GM18520 (cell line): ENCODE measurements around the gene ADAMTS18.

Experiments used
- ATAC-seq: cut with Tn5 transposase; IDR thresholded peaks from one replicate; pipeline ENCODE4 v1.9.1; 2021; ENCODE audit not compliant: unreplicated experiment

The ADAMTS18 gene

DNA sequence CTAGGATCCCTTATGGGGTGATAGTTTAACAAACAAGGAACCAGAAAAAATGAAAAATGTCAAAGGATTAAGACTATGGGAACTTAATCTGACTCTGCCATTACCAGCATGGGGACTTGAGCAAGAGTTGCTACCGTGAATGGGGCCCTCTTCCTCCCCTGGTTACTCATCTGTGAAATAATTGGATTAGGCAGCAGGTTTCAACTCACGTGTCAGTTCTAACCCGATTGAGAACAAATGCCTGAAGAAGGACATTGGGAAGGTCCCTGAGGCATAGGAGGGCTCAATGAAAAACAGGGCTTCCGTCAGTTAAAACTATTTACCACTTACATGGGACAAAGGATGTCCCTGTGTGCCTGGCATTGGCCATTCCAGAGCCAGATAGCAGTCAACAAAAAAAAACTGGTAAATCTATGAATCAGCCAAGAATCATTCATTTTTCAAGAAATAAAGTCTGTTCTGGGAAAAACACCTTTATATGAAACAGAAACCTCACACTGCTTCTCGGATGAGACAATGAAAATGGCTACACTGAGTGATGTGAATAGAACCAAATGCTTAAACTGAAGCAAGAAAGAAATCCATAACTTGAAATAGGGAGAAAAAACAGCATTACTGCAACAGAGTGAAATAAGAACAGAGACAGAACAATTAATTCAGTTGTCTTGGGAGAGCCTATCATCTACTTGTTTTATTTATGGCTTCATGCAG lies 104.3 kb downstream of the ADAMTS18 start:
- ATAC-seq: no peak

DNA sequence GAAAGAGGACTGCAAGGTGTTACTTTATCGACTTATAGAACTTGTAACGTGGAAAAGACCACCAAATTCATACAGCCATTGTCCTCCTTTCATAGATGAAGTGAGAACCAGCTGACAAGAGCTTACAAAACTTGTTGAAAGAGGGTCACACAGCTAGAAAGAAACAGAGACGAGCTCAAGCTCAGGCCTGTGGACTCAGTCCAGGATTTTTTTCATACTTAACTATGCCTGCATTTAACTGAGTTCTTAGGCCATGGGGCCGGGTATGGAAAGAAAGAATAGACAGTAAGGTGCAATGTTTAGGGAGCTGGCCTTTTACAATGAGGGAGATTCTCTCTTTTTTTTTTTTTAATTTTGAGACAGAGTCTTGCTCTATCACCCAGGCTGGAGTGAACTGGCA lies 106.1 kb downstream of the ADAMTS18 start:
- ATAC-seq: no peak

DNA sequence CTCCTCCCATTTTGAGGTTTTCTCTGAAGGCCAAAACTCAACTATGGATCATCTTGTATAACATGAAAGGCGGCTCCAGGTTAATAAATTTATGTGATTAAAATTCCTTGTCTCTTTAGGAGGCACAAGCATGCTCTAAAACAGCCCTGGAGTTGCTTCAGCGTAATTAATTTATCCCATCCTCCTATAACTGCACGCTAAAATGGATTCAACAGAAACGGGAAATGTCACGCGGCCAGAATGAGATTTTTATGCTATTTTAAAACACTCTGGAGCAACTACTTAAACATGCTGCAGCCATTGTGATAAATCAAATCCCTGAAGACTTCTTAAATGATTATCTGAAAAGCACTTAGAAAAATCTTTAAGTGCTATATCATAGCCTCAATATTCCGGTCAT lies 106.6 kb downstream of the ADAMTS18 start:
- ATAC-seq: no peak

DNA sequence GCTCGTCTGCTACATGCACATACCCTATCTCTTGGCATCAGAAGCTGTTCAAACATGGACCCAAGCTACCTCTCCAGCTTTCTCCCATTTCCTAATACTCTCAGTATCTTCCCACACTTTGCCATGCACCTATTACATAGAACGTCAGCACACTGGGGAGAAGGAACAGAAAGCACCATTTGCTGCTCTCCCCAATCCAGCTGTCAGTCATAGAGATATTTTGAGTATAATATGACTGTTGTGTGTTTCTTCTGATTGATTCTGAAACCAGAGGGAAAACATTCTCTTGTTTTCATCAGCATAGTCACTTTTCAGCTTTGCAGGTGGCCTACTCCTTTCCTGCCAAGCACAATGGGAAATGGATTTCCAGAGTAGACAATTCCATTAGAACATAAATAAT lies 107.1 kb downstream of the ADAMTS18 start:
- ATAC-seq: no peak

DNA sequence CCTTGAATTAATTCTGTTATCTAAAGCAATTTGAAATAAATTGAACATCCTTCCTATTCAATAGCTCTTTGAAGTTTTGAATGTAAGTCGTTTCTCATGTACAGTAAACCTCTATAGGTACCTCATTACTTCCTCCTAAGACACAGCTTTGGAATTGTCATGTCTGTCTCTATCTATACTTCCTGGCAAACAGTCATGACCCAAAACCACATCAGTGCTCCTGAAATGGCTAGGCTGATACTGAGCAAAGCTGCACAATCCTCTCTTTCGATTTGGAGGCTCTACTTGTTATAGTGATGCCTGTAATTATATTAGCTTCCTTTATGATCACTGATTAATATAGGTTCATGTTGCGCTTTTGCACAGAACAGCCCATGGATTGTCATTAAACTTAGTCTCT lies 110.1 kb downstream of the ADAMTS18 start:
- ATAC-seq: no peak

DNA sequence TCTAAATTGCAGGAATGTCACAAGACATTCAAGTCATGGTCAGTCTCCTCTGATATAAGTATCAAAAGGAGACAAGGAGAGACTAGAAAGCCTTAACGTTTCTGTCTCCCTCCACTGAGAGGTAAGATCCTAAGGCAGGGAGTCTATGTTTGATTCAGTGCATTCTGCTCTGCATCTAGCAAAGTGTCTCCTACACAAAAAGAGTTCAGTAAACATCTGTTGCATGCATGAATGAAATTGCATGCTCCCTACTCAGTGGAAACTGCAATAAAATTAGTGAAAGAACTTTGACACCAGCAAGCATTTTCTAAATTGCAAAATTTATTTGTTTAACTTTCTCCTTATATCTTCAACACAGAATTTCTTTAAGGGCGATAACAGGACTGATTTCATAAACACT lies 111.1 kb downstream of the ADAMTS18 start:
- no peak for ATAC-seq

DNA sequence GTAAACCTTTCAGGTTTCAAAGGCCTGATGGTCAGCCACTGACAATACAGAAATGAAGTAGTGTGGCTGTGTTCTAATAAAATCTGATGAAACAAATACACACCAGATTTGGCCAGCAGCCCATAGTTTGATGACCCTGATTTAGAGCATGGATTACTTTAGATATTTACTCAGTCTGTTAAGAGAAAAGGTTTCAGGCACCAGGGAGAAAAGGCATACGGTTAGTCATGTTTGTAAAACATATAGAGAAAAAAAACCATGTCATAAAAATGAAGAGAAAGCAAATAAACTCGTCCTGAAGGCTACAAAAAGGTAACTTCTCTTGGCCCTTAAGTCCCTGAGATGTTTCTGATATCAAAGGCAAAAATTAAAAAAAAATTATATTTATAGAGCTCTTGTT lies 112.1 kb downstream of the ADAMTS18 start:
- ATAC-seq: no peak

DNA sequence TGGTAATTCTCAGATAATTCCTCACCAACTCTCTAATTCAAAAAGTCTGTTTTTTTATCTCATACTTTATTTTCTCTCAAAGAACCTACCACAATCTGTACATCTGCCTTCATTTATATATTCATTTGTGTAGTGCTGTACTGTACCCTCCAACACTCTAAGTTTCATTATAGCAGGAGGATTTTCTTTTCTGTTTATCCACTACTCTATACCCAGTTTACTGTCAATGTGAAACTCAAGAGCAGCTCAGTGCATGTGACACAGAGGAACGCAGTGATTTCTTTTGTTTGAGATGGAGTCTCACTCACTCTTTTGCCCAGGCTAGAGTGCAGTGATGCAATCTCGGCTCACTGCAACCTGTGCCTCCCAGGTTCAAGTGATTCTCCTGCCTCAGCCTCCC lies 117.8 kb downstream of the ADAMTS18 start:
- no peak for ATAC-seq

DNA sequence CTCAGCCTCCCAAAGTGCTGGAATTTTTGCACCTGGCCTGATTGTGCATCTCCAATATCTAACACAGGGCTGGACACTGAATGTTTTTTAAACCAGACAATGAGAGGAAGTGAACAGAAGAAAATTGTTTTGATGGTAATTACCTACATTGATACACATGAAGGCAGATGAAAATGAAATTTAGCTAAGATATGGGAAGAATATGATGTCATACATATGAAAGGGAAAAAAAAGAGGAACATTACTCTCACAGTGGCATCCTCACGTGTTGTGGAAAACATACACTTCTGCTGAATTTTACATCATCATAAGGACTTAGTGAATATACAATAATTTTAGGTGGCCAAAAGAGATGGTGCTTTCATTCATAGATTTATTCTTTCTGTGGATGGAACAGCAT lies 124.0 kb downstream of the ADAMTS18 start:
- ATAC-seq: no peak

DNA sequence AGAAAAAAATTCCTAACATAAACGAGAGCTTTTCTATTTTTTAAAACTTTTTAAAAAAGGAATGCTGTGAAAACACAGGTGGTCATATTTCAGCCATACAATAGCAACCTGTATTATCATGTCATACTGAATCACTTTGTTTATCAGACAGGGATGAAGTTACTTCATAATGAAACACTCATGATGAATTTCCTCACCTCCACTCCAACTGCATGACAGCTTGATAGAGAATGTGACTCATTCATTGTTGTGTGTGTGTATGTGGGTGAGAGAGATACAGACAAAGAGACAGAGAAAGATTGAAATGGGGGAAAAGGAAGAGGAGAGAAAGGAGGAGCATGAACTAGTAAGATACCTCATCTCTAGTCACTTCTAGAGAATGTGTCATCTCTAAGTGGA lies 126.7 kb downstream of the ADAMTS18 start:
- ATAC-seq: no peak

DNA sequence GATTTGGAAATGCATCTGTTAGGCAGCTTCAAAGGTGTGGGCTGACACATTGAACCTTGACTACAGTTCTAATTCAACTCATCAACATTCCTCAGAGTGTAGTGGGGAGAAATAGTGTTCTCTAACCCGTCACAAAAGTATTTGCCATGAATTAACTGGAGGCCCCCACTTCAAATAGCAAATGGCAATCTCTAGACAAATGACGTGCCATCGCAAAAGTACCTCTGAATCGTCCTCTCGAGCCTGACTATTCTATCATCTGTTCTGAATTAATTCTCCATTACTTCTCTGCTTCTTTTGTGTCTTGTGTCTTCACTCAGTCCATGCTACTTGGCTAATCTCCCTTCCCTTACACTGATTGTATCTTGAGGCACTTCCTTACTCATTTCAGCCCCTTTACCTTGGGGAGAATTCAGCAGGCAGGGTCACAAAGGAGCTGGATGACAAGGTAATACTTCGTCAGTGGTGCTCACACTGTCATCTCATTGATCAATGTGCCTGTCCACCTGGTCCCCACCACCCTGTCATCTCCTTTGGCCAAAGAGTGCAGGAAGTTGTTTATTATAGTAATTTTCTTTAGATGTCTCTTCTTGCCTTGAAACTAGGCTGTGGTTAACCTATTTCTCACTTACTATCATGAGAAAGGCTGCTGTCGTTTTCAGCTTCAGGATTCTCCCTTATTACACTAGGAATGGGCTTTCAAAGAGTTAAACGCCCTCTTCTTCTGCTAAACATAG lies 127.2 kb downstream of the ADAMTS18 start:
- ATAC-seq: no peak

DNA sequence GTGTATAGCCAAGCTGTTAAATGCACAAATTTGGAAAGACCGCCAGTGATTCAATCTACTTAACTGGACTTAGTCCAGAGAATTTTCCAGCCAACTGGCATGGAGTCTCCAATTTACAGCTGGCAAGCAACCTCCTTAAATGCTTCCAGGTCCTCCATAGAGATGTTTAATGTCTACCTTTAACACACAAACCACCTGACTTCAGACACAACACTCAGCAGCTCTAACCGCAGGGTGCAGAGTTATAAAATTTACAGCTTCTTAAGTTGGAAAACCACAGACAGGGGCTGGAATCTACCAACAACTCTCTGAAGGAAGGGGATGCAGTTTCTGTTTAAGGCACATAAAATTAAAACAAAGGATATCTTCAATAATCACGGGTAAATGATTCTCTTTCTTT lies 128.8 kb downstream of the ADAMTS18 start:
- no peak for ATAC-seq

DNA sequence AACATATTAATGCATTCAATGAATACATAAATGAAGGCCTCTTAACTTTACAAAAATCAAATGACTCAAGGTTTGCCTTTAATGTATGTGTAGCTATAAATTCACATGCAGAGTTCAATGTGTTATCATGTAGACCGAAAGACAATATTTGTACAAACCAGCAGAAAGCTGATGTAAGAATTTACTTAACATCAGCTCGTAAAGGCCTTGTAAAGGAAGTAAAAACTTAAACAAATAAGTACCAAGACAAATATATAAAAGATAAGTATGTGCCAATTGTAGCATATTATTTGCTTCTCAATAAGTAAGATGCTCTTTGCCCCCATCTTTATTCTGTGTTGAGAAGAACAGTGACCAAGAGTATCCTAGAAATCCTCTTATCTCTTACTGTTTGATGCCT lies 130.0 kb downstream of the ADAMTS18 start:
- ATAC-seq: no peak

DNA sequence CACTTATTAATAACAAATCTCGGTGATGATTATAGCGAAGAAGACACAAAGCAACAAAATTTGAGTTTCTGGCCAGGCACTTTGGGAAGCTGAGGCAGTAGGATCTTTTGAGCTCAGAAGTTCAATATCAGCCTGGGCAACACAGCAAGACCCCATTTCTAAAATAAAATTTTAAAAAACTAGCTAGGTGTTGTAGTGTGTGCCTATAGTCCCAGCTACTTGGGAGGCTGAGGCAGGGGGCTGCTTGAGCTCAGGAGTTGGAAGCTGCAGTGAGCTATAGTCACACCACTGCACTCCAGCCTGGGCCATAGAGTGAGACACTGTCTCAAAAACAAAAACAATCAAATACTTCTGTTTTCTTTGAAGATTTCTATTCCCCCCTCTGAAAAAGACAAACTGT lies 130.7 kb downstream of the ADAMTS18 start:
- ATAC-seq: no peak

DNA sequence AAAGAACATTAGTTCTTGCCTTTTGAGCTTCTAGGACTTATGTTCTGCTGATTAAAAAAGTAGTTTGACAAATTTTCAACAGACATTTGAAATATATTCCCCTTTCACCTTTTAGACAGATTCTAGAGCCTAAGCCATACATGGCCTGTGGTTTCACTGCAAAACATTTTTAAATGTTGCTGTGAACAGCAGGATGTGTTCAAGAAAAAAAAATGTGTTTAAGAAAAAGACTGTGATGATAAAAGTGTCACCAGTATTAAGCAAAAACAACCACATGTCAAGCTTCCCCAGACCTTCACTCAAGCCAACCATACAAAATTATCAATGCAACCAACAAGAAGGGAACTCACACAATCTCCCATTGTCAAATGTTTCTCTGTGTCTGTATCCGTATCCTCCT lies 132.2 kb downstream of the ADAMTS18 start:
- no peak for ATAC-seq

DNA sequence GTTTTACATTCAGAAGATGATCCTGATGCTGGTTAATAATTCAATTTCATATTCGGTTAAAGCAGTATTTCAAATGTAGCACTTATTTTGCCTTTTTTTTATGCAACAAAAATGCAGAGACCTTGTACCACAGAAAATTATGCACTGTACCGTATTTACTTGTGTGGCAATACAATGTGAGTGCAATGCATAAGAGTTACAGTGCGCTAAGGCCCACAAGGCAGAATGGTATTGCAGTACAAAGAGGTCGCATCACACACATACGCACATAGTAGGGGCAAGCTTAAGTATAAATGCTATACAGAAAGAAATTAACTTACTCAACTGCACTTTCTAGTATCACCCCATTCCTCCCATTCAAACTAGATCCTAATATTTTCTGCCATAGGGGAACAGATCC lies 132.6 kb downstream of the ADAMTS18 start:
- ATAC-seq: no peak

DNA sequence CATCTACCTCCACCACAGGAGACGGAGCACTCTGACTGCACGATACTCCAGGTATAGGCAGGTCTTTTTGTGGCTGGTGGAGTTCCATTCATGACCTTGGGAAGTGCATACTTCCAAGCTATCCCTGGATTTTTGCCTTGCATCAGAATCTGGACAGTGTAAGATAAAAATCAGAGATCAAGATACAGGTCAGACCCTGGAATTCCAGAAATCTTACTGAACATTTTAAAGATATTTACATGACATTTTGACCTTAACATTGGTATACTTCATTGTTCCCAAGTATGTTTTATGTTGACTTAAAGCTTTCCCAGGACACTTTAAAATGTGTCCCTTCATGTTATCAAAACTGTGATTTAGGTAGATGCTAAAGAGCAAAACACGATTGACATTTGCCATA lies 134.6 kb downstream of the ADAMTS18 start:
- ATAC-seq: no peak

DNA sequence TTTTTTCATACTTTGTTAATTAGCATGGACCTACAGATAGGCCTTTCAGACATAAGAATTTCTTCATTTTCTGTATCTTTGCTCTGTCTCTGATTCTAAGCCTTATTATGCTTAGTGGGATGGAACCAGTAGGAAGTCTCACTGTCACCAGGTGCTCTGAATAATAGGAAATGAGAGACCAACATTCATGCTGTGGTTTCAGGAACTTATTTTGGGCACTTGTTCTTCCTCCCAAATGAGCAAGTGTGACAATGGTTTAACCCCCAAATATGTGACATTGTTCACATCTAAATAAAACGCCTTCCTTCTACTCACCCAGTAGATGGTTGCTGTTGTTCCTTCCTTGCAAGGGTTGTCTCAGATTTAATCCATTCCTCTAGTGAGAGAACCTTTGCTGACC lies 135.4 kb downstream of the ADAMTS18 start:
- ATAC-seq: no peak

DNA sequence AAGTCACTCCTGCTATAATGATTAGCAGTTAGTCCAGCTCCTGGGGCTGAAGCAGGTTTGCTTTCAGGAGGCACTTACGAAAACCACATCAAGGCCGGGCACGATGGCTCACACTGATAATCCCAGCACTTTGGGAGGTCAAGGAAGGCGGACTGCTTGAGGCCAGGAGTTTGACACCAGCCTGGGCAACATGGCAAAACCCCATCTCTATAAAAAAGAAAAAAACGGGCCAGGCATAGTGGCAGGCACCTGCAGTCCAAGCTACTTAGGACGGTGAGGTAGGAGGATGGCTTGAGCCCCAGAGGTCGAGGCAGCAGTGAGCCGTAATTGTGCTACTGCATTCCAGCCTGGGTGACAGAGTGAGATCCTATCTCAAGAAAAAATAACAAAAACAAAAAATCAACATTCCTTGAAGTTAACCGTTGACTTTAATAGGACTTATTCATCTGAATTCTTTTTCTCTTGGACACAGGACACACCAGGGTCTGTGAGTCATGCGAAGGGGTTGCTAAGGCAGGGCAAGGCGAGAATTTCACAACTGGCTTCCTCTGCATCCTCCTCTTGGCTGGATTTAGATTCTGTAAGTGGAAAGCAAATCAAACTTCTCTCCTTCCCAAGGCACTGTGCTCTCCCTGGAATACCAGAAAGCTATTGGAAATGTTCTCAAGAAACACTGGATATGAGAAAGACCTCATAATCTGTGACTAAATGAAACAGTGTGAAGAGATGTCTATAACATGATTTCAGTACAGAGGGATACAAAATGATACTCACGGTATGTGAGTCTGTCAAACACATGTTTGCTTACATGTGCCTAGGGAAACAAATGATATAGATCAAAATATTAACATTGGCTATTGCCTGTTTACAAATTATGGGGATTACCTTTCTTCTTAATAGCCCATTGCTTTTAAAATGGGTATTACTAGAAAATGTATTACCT lies 136.1 kb downstream of the ADAMTS18 start:
- ATAC-seq: no peak

DNA sequence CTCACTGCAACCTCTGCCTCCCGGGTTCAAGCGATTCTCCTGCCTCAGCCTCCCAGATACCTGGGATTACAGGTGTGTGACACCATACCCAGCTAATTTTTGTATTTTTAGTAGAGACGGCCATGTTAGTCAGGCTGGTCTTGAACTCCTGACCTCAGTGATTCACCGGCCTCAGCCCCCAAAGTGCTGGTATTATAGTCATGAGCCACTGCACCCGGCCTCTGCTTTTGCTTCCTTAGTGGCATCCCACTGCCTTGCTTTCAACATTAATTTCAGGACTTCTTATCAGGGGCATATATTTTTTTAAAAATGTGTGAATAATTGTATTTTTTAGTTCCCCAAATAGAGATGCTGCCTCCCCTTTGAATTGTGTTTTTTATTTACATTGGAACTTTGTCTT lies 136.8 kb downstream of the ADAMTS18 start:
- no peak for ATAC-seq

DNA sequence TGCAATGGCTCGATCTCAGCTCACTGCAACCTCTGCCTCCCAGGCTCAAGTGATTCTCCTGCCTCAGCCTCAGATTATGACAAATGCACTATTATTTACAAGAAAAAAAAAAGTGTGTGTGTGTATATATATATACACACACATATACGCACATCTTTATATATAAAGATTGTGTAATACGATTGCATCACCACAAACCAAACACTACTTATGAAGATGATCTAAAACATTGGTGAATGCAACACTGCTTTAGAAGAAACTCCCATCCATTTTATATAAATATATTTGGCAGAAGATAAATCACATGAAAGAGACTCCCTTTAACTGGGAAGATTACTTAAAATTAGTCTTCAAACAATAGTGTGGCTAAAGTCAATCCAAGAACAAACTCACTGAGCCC lies 138.9 kb downstream of the ADAMTS18 start:
- no peak for ATAC-seq
